BE2C (cell line): ENCODE results near the gene POMGNT2.

Source experiments
- DNase-seq: peaks from one replicate; pipeline ENCODE4 v3.0.0-alpha.2; 2020
- H3K27me3 ChIP-seq: fragments of 250-450 bp; sonication (Bioruptor Pico); 2 replicates; pipeline ENCODE4 v1.5.1; 2020; ENCODE audit warnings: mild to moderate bottlenecking
- H3K36me3 ChIP-seq: fragments of 250-450 bp; sonication (Bioruptor Pico); 2 replicates; pipeline ENCODE4 v1.5.1; 2020; ENCODE audit warnings: mild to moderate bottlenecking
- H3K4me1 ChIP-seq: fragments of 250-450 bp; sonication (Bioruptor Pico); 2 replicates; pipeline ENCODE4 v1.5.1; 2020
- H3K4me3 ChIP-seq: 2 replicates; pipeline ENCODE4 v1.5.1; 2011; ENCODE audit warnings: low read depth, low read length
- H3K9me3 ChIP-seq: fragments of 250-450 bp; sonication (Bioruptor Pico); 2 replicates; pipeline ENCODE4 v1.5.1; 2020
- TF ChIP-seq, protein P1 (sequence below): IDR thresholded peaks from 2 replicates; pipeline ENCODE4 v1.5.1; 2012; ENCODE audit warnings: mild to moderate bottlenecking, low read depth, low read length

Gene POMGNT2

DNA sequence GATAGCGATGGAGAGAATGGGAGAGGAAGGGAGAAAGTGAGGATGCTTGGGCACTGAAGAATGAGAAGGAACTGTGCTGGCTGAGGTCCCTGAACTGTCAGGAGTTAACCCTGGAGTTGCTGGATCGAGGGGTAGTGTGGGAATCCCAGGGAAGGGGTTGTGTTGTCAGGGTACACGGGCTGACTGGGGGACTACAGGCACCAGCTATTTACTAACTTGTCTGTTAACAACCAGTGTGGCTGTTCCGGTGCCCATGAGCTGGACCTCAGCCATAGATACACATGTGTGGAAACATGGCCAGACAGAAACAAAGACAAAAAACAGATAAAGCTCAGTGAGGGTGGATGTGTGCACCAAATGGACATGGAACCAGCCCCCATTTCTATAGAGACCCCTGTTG is 71.7 kb downstream of the POMGNT2 start:
- no peaks in the 10 kb centered on the region for H3K4me1 ChIP-seq
- H3K36me3 ChIP-seq = no peaks in the 10 kb centered on the region
- TF ChIP-seq, protein P1, sequence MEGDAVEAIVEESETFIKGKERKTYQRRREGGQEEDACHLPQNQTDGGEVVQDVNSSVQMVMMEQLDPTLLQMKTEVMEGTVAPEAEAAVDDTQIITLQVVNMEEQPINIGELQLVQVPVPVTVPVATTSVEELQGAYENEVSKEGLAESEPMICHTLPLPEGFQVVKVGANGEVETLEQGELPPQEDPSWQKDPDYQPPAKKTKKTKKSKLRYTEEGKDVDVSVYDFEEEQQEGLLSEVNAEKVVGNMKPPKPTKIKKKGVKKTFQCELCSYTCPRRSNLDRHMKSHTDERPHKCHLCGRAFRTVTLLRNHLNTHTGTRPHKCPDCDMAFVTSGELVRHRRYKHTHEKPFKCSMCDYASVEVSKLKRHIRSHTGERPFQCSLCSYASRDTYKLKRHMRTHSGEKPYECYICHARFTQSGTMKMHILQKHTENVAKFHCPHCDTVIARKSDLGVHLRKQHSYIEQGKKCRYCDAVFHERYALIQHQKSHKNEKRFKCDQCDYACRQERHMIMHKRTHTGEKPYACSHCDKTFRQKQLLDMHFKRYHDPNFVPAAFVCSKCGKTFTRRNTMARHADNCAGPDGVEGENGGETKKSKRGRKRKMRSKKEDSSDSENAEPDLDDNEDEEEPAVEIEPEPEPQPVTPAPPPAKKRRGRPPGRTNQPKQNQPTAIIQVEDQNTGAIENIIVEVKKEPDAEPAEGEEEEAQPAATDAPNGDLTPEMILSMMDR = no peak
- H3K27me3 ChIP-seq = no peaks in the 10 kb centered on the region
- DNase-seq = no peak
- H3K9me3 ChIP-seq = no peaks in the 10 kb centered on the region
- no peak overlapping the region for H3K4me3 ChIP-seq

DNA sequence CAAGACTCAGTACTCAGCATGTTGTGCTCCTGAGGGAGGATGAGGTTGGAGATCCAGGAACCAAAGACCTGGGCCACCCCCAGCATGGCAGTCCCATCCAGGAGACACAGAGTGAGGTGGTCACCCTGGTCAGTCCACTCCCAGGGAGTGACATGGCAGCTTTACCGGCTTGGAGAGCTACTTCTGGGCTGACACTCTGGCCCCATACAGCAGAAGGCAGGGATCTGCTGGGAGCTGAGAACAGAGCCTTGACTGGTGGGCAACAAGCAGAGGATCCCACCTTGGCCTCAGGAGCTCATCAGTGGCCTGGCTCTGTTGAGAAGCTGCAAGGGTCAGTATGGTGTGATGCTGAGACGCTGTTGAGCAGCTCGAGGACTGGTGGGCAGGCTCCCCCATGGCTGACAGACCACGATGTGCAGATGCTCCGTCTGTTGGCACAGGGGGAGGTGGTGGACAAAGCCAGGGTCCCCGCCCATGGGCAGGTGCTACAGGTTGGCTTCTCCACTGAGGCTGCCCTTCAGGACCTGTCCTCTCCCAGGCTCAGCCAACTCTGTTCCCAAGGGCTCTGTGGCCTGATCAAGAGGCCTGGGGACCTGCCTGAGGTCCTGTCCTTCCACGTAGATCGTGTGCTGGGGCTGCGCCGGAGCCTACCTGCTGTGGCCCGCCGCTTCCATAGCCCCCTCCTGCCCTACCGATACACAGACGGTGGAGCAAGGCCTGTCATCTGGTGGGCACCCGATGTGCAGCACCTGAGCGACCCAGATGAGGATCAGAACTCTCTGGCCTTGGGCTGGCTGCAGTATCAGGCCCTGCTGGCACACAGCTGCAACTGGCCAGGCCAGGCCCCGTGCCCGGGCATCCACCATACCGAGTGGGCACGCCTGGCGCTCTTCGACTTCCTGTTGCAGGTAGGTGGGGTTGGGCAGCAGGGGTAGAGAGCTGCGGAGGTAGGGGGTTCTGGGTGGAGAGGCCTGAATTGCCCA is 72.9 kb downstream of the POMGNT2 start:
- TF ChIP-seq, protein P1 = no peak
- no peaks in the 10 kb centered on the region for H3K4me1 ChIP-seq
- H3K36me3 ChIP-seq = no peaks in the 10 kb centered on the region
- H3K4me3 ChIP-seq = no peak overlapping the region
- no peaks in the 10 kb centered on the region for H3K27me3 ChIP-seq
- no peaks in the 10 kb centered on the region for H3K9me3 ChIP-seq
- no peak for DNase-seq

DNA sequence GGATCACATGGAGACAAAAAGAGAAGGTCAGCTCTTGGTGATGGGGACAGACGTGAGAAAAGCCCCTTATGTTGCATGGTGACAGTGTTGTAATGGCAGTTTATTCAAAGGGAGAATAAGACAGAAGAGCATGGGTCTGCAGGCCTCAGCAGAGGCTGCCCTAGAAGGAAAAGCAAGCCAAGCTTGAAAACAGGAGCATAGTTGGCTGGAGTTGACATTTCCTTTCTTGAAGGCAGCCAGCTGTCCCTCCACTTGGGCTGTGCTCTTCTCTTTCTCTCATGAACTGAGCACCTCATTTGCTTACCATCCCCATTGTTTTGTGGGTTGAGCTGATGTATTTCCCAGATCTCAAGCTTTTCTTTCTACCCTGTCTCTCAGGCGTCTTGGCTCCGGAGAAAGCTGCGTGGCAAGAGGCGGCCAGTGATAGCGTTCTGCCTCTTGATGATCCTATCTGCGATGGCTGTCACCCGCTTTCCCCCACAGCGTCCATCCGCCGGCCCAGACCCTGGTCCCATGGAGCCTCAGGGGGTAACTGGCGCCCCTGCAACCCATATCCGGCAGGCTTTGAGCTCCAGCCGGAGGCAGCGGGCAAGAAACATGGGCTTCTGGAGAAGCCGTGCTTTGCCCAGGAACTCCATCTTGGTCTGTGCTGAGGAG is 73.9 kb downstream of the POMGNT2 start:
- no peaks in the 10 kb centered on the region for H3K4me1 ChIP-seq
- no peaks in the 10 kb centered on the region for H3K36me3 ChIP-seq
- DNase-seq = no peak
- TF ChIP-seq, protein P1 = no peak
- H3K4me3 ChIP-seq = no peak overlapping the region
- no peaks in the 10 kb centered on the region for H3K9me3 ChIP-seq
- H3K27me3 ChIP-seq = no peaks in the 10 kb centered on the region

DNA sequence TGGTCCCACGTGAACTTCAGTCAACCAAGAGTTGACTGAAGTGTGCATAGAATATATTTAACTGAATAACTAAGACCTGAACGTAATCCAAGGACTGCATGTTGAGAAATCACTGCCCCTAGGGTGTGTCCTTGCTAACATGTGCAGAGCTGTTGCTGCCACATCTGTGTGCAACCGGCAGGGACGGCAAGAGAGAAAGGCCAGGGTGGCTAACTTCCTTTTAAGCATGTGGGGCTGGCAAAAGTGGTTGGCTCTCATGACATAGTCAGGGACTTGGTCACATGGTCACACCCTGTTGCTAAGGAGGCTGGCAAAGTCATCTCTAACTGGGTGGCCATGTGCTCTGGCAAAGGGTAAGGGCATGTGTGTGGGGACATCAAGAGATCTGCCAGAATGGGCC is 74.4 kb downstream of the POMGNT2 start:
- Histone ChIP-seq H3K4me3 (no peak overlapping the region), H3K36me3 (no peaks in the 10 kb centered on the region), H3K9me3 (no peaks in the 10 kb centered on the region), H3K27me3 (no peaks in the 10 kb centered on the region), H3K4me1 (no peaks in the 10 kb centered on the region)
- TF ChIP-seq, protein P1 = no peak
- no peak for DNase-seq

DNA sequence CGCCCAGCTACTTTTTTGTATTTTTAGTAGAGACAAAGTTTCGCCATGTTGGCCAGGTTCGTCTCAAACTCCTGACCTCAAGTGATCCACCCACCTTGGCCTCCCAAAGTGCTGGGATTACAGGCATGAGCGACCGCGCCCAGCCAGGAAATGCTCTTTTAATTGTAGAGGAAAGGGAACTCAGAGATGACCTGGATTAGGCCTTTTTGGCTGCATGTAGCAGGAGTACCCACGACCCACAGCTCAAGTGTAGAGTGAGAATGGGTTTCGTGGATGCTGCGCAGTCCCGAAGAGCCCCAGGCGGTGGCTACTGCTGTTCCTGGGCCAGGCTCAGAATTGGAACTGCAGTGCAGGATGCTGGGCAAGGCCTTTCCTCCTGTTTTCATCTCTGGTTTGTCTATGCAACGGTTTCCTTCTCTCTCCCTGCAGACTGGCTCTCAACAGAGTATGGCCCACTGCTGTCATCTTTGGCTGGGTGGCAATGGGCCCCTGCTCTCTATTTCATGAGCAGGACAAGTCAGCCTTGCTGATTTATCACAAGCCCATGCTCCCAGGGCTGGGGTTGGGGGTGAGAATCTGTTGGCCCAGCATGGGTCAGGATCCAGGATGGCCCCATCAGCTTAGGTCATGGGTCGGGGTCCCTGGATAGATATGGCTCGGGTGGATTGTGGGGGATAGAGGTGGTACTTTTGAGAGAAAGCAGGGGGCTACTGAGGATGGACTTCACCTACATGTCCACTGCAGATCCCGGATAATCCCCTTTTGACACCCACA is 75.5 kb downstream of the POMGNT2 start:
- TF ChIP-seq, protein P1 = no peak
- H3K9me3 ChIP-seq = no peaks in the 10 kb centered on the region
- no peaks in the 10 kb centered on the region for H3K36me3 ChIP-seq
- no peak for DNase-seq
- H3K27me3 ChIP-seq = no peaks in the 10 kb centered on the region
- H3K4me3 ChIP-seq = no peak overlapping the region
- H3K4me1 ChIP-seq = no peaks in the 10 kb centered on the region
